ENCODE results near the gene GULP1. TPM values are rescaled to one million over a fixed set of nuclear protein-coding genes. Genes with fewer than 3 reads are reported as not detected.

Gene GULP1
- total RNA-seq, 1 donor from 2014 or later, result 39.4 TPM

- peaks cover 19% of the 10 kb centered on the region for H3K4me1 Mint-ChIP-seq (ENCODE audit: low read depth, unreplicated experiment)
- peak; percentile 72 for DNase-seq (ENCODE audit: low read depth)
These were observed 337.5 kb downstream of the GULP1 start for GRCh38 chr2:188628989-188629752.

GRCh38 chr2:188629753-188630527, 338.3 kb downstream of the GULP1 start:
- H3K9me3 Mint-ChIP-seq (ENCODE audit: unreplicated experiment), result no peaks in the 10 kb centered on the region
- TF ChIP-seq EZH2 (IDR thresholded peaks at IDR 0.05; ENCODE audit: insufficient read depth, low read length) (no peak), CTCF (IDR thresholded peaks at IDR 0.05; ENCODE audit: insufficient read depth, low read depth, low read length) (no peak)
- no peak overlapping the region for H3K4me3 ChIP-seq (ENCODE audit: insufficient read depth, low read depth, low read length)
- H3K9ac ChIP-seq (ENCODE audit: low read length), result no peak overlapping the region
- H3K27me3 Mint-ChIP-seq (ENCODE audit: low read depth, unreplicated experiment), result no peaks in the 10 kb centered on the region
- DNase-seq (ENCODE audit: low read depth), result peak; percentile 77
- FAIRE-seq, result peak; percentile 26
- no peaks in the 10 kb centered on the region for H3K9me3 ChIP-seq (ENCODE audit: insufficient read depth, low read depth, low read length)
- peak overlapping the region; percentile 19 for H2AFZ ChIP-seq (ENCODE audit: low read depth, low read length)
- no peaks in the 10 kb centered on the region for H3K36me3 ChIP-seq (ENCODE audit: insufficient read depth, low read length)
- no peak overlapping the region for H3K4me3 Mint-ChIP-seq (ENCODE audit: unreplicated experiment)
- H3K4me1 ChIP-seq (ENCODE audit: insufficient read depth, low read length), result peaks cover 17% of the 10 kb centered on the region
- H3K4me1 Mint-ChIP-seq (ENCODE audit: low read depth, unreplicated experiment), result peaks cover 18% of the 10 kb centered on the region
- peak overlapping the region; percentile 28 for H3K4me2 ChIP-seq (ENCODE audit: low read length)
- H3K27ac Mint-ChIP-seq (ENCODE audit: unreplicated experiment), result peak overlapping the region; percentile 85
- no peaks in the 10 kb centered on the region for H3K36me3 Mint-ChIP-seq (ENCODE audit: low read depth, unreplicated experiment)
- H3K27ac ChIP-seq (ENCODE audit: low read depth, low read length), result peak overlapping the region; percentile 24
- H3K27me3 ChIP-seq (ENCODE audit: insufficient read depth, low read length), result no peaks in the 10 kb centered on the region
- no peaks in the 10 kb centered on the region for H3K79me2 ChIP-seq (ENCODE audit: insufficient read depth, low read length)
- H4K20me1 ChIP-seq (ENCODE audit: insufficient read depth, low read length), result no peaks in the 10 kb centered on the region

More at GRCh38 chr2:188628989-188629752, 337.5 kb downstream of the GULP1 start:
- Mint-ChIP-seq H3K4me3 (ENCODE audit: unreplicated experiment) (no peak overlapping the region), H3K36me3 (ENCODE audit: low read depth, unreplicated experiment) (no peaks in the 10 kb centered on the region), H3K27me3 (ENCODE audit: low read depth, unreplicated experiment) (no peaks in the 10 kb centered on the region), H3K27ac (ENCODE audit: unreplicated experiment) (peak overlapping the region; percentile 85), H3K9me3 (ENCODE audit: unreplicated experiment) (no peaks in the 10 kb centered on the region)
- no peak overlapping the region for H3K4me3 ChIP-seq (ENCODE audit: insufficient read depth, low read depth, low read length)
- H2AFZ ChIP-seq (ENCODE audit: low read depth, low read length), result peak overlapping the region; percentile 19
- no peaks in the 10 kb centered on the region for H4K20me1 ChIP-seq (ENCODE audit: insufficient read depth, low read length)
- H3K36me3 ChIP-seq (ENCODE audit: insufficient read depth, low read length), result no peaks in the 10 kb centered on the region
- no peak for TF ChIP-seq EZH2 (IDR thresholded peaks at IDR 0.05; ENCODE audit: insufficient read depth, low read length)
- no peak for TF ChIP-seq CTCF (IDR thresholded peaks at IDR 0.05; ENCODE audit: insufficient read depth, low read depth, low read length)
- peak overlapping the region; percentile 28 for H3K4me2 ChIP-seq (ENCODE audit: low read length)
- FAIRE-seq, result no peak
- H3K27me3 ChIP-seq (ENCODE audit: insufficient read depth, low read length), result no peaks in the 10 kb centered on the region
- peaks cover 17% of the 10 kb centered on the region for H3K4me1 ChIP-seq (ENCODE audit: insufficient read depth, low read length)
- H3K9ac ChIP-seq (ENCODE audit: low read length), result no peak overlapping the region
- no peaks in the 10 kb centered on the region for H3K79me2 ChIP-seq (ENCODE audit: insufficient read depth, low read length)
- H3K27ac ChIP-seq (ENCODE audit: low read depth, low read length), result peak overlapping the region; percentile 24
- no peaks in the 10 kb centered on the region for H3K9me3 ChIP-seq (ENCODE audit: insufficient read depth, low read depth, low read length)

Data from astrocyte (in vitro differentiated cells and primary cell).